Cardiac muscle cell (in vitro differentiated cells and primary cell): Measurements from ENCODE around the gene VN1R4. TPM values are rescaled to one million over a fixed set of nuclear protein-coding genes. Genes with fewer than 3 reads are reported as not detected.
"Not testable (repeated sequence)": the region's sequence is repeated elsewhere in the genome, so short reads cannot be mapped to it uniquely, and the experiment has no call there.

Experiments
- DNase-seq, 2 donors: peaks; one replicate each; pipeline versions ENCODE4 v3.0.0 to v3.0.0-alpha.2; 2010 to 2017; ENCODE audit warnings: low read depth in 1 of 2, low spot score in 1 of 2
- H3K27ac ChIP-seq: fragments of 200-600 bp; sonication (generic); 2 replicates; pipeline ENCODE4 v1.5.1; 2016
- H3K27me3 ChIP-seq: fragments of 200-600 bp; sonication (generic); 2 replicates; pipeline ENCODE4 v1.6.0; 2016; ENCODE audit warnings: control low read depth
- H3K36me3 ChIP-seq: fragments of 200-600 bp; sonication (generic); 2 replicates; pipeline ENCODE4 v1.5.1; 2016; ENCODE audit warnings: control low read depth
- H3K4me1 ChIP-seq: fragments of 200-600 bp; sonication (generic); 2 replicates; pipeline ENCODE4 v1.8.1; 2017; ENCODE audit warnings: low read depth, mild to moderate bottlenecking, mixed run types
- H3K4me3 ChIP-seq: fragments of 200-600 bp; sonication (generic); 2 replicates; pipeline ENCODE4 v1.5.1; 2016; ENCODE audit warnings: mild to moderate bottlenecking
- H3K9me3 ChIP-seq: fragments of 200-600 bp; sonication (generic); 2 replicates; pipeline ENCODE4 v1.5.1; 2017; ENCODE audit warnings: low read depth, mild to moderate bottlenecking, control low read depth
- polyA plus RNA-seq: library from polyadenylated mRNA; unstranded; fragments of >200 nt; fragmentation: Nextera tagmentation; extraction: Ambion mirVana; gene quantifications from 2 replicates; pipeline ENCODE4 v1.2.1, GENCODE V29; 2016
- total RNA-seq: library from RNA; depleted of rRNA; stranded (reverse); fragments of >200 nt; gene quantifications from 2 replicates; pipeline ENCODE4 v1.2.3, GENCODE V29; 2016
- TF ChIP-seq, protein P1 (sequence below): IDR thresholded peaks from 2 replicates; pipeline ENCODE4 v1.5.1; 2012; ENCODE audit warnings: low read depth, mild to moderate bottlenecking, low read length

Gene VN1R4
- not detected in 2 replicates for total RNA-seq
- not detected in 2 replicates for polyA plus RNA-seq

DNA sequence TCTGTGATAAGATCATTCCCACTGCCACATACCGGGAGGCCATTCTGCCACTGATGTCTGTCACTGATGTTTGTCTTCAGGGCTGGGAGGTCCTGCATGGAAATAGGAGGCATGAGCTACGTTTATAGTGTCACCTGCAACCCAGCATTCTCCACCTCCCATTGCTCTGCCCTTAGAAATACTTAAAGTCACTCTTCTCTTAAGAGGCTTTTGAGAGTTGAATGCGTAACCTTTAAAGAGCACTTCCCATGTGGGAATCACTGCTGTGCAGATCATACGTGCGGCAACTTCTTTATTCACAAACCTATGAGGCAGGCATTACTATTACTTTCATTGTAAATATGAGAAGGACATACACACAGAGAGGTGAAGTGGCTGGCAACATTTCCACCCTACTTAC, at the start of gene VN1R4:
VN1R4 (minus strand) TSS at position 101 of the 400 bp plus-strand sequence; CDS start at position 43, 58 bp downstream.
- not testable (repeated sequence) for H3K27me3 ChIP-seq, DNase-seq, H3K4me1 ChIP-seq, H3K9me3 ChIP-seq, H3K27ac ChIP-seq, H3K36me3 ChIP-seq, H3K4me3 ChIP-seq

DNA sequence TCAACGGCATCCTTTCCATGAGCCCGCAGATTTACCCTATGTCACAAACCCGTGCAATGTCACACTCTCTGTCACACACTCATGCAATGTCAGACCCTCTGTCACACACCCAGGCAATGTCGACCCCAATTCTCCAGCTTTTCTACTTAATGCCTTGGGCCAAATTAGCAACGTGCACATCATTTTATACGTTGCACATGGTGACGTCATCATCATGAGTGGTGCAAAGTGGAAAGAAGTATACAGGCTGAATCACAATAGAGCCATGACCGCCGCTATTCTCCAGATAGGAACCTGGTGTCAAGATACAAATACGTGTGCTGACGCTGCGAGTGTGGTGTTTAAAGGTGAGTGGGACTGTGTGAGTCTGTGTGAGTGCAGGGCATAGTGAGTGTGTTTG, 44.4 kb upstream of the VN1R4 start:
- no peak overlapping the region for H3K4me3 ChIP-seq
- peaks cover 25% of the 10 kb centered on the region for H3K27me3 ChIP-seq
- DNase-seq = no peak
- H3K36me3 ChIP-seq = no peaks in the 10 kb centered on the region
- no peaks in the 10 kb centered on the region for H3K4me1 ChIP-seq
- no peaks in the 10 kb centered on the region for H3K9me3 ChIP-seq
- TF ChIP-seq, protein P1, sequence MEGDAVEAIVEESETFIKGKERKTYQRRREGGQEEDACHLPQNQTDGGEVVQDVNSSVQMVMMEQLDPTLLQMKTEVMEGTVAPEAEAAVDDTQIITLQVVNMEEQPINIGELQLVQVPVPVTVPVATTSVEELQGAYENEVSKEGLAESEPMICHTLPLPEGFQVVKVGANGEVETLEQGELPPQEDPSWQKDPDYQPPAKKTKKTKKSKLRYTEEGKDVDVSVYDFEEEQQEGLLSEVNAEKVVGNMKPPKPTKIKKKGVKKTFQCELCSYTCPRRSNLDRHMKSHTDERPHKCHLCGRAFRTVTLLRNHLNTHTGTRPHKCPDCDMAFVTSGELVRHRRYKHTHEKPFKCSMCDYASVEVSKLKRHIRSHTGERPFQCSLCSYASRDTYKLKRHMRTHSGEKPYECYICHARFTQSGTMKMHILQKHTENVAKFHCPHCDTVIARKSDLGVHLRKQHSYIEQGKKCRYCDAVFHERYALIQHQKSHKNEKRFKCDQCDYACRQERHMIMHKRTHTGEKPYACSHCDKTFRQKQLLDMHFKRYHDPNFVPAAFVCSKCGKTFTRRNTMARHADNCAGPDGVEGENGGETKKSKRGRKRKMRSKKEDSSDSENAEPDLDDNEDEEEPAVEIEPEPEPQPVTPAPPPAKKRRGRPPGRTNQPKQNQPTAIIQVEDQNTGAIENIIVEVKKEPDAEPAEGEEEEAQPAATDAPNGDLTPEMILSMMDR = no peak
- no peak overlapping the region for H3K27ac ChIP-seq

DNA sequence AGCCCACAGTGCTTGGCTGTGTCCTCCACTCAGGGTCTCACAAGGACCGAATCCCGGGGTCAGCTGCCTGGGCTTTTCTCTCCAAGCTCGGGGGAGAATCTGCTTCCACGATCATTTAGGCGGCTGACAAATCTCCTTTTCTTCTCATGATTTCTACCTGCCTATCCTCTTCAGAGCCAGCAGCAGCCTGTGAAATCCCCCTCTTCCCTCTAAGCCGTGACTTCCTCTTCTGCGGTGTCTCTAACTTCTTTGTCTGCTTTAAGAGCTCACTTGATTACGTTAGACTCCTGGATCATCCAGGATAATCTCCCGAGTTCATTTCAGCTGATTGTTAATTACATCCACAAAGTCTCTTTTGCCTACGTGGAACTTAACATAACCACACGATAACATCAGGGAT, 43.5 kb upstream of the VN1R4 start:
- TF ChIP-seq, protein P1 = no peak
- Histone ChIP-seq H3K27me3 (peaks cover 25% of the 10 kb centered on the region), H3K9me3 (no peaks in the 10 kb centered on the region), H3K27ac (no peak overlapping the region), H3K4me3 (no peak overlapping the region), H3K4me1 (no peaks in the 10 kb centered on the region), H3K36me3 (no peaks in the 10 kb centered on the region)
- no peak for DNase-seq

DNA sequence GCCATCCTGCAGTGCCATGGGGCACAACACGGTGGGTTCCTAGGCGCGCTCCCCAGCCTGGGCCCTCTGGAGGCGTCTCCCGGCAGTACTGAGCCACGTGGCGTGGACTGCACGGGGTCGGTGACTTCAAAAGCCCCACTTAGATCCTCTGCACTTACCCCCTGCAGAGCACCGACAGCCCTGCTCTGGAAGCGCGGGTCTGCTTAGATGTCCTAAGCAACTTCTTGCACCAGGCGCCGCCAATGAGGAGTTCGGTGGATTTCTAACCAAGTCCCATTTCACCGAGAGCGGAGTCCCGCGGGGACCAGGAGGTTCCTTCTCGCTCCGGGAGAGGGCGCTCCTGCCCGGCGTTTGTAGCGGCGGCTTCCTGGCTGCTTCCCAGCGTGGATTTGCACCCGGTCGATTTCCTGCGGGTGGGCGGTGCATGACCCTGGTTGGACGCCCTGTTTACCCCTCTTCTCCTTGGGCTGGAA, 40.9 kb upstream of the VN1R4 start:
- Histone ChIP-seq H3K27ac (no peak overlapping the region), H3K4me1 (no peaks in the 10 kb centered on the region), H3K4me3 (no peak overlapping the region), H3K9me3 (no peaks in the 10 kb centered on the region), H3K27me3 (peaks cover 20% of the 10 kb centered on the region), H3K36me3 (no peaks in the 10 kb centered on the region)
- TF ChIP-seq, protein P1 = no peak
- peak; percentile 3 to 66 for DNase-seq

GRCh38 chr19:53301341-53301740, 33.8 kb upstream of the VN1R4 start:
- H3K4me1 ChIP-seq, H3K4me3 ChIP-seq, H3K27me3 ChIP-seq, H3K9me3 ChIP-seq, H3K27ac ChIP-seq, DNase-seq, H3K36me3 ChIP-seq: not testable (repeated sequence)

DNA sequence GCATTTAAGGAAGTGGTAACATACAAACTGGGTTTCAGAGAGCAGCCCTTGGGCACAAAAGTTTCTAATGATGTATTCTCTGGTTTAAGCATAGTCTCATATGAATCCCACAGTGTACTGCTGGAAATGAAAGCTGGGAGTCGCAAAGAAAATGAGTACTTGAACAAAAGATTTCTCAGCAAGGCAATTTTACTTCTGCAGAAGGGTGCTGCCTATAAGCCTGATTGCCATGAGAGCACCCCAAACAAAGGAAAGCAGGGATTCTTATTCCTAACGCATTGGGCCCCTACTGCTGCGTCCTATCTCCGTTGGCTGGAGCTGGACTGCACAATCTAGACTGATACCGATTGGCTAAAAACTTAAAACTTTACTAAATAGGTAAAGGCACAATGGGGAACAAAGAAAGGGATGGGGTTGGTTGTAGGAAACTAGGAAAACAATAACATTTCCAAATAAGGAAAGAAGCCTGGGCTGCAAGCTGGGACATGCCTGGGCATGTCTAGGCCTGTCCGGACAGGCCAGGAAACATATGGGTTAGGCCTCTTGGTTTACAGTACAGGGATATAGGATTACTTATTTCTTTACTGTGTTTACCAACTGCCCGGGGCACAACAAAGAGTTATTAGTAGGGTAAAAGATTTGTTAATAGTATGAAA, 27.4 kb upstream of the VN1R4 start:
- H3K4me1 ChIP-seq = no peaks in the 10 kb centered on the region
- TF ChIP-seq, protein P1 = no peak
- no peak for DNase-seq

More for the DNA sequence above, 27.4 kb upstream of the VN1R4 start:
- no peak overlapping the region for H3K27ac ChIP-seq
- no peaks in the 10 kb centered on the region for H3K27me3 ChIP-seq
- no peak overlapping the region for H3K4me3 ChIP-seq
- H3K9me3 ChIP-seq = no peaks in the 10 kb centered on the region
- H3K36me3 ChIP-seq = no peaks in the 10 kb centered on the region
